Fibroblast of skin of left quadriceps (primary cell): ENCODE data around the gene APOM.

Experiments used
- DNase-seq, 2 experiments: peaks; one replicate each; pipeline ENCODE4 v3.0.0-alpha.2; 2013; ENCODE audit warnings: low read depth in 2 of 2

Gene APOM

DNA sequence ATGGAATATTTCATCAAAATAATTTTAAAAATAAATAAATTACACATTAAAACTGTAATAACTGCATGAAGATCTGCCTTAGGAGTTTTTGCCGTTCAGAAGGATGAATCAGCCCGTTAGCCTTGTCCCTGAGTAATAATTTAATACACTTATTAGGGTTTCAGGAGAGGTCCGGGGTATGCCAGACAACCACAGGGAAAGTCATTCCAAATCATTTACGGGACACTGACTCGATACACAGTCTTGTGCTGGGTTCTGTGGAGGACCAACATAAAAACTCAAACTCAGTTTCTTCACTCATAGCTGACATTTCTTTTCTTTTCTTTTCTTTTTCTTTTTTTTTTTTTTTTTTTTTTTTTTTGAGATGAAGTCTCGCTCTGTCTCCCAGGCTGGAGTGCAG lies 50.2 kb downstream of the APOM start:
- DNase-seq = no peak

DNA sequence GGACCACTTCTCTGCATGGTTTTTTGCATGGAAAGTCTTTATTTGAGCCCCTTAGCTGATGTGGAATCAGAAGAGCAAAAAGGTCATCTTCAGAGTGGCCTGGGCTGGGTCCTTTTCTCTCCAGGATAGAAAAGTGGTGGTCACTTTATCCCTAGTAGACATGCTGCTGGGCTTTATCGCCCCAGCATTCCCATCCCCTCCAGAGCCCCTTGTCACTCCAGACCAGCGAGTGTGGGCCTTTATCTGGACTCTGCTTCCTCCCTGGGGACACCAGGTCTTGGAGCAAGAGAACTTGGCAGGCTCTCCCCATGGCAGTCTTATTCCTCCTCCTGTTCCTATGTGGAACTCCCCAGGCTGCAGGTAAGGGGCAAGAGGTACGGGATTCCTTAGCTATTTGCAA lies 50.9 kb downstream of the APOM start, which contains the start of gene LY6G6F:
Gene LY6G6F (plus strand): TSS at position 268 of the 400 bp plus-strand sequence. CDS start 41 bp downstream, at position 309.
- DNase-seq = no peak

DNA sequence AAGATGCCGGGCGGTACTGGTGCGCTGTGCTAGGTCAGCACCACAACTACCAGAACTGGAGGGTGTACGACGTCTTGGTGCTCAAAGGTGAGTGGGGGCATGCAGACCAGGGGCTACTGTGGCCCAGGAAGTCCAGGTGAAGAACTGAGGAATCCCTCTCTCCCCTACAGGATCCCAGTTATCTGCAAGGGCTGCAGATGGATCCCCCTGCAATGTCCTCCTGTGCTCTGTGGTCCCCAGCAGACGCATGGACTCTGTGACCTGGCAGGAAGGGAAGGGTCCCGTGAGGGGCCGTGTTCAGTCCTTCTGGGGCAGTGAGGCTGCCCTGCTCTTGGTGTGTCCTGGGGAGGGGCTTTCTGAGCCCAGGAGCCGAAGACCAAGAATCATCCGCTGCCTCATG lies 52.0 kb downstream of the APOM start:
- DNase-seq = no peak
